Stimulated activated CD8-positive, alpha-beta memory T cell treated with anti-CD3 and anti-CD28 coated beads, Interleukin-4, amount 100 ng/mL, for 4 hours (primary cell): Measurements from ENCODE around the gene VANGL2.

ENCODE experiments used
- DNase-seq, 2 donors: peaks; one replicate each; pipeline ENCODE4 v3.0.0-alpha.2; 2020; ENCODE audit warnings: low read depth in 2 of 2, low spot score in 1 of 2

Gene VANGL2

DNA sequence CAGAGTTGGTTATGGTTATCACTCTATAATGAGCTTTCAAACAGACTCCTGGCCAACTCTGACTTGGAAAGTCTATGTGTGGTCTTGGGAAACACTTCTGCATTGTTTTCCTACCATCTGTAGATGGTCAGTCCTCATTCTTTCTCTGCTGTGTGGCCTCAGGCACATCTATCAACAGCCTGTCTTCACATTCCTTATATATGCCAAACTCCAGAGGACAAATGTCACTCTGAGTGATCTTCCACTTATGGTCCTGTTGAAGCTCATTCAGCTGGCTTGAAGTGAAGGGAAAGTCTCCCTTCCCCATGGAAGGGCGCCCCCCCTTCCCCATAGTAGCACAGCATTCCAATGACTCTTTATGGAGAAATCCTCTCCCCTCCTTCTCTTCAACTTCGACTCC is 58.7 kb downstream of the VANGL2 start:
- DNase-seq = no peak

GRCh38 chr1:160459687-160460086 is 59.3 kb downstream of the VANGL2 start:
- no peak for DNase-seq

- DNase-seq = no peak
Measured at GRCh38 chr1:160460214-160460642, 59.9 kb downstream of the VANGL2 start.

DNA sequence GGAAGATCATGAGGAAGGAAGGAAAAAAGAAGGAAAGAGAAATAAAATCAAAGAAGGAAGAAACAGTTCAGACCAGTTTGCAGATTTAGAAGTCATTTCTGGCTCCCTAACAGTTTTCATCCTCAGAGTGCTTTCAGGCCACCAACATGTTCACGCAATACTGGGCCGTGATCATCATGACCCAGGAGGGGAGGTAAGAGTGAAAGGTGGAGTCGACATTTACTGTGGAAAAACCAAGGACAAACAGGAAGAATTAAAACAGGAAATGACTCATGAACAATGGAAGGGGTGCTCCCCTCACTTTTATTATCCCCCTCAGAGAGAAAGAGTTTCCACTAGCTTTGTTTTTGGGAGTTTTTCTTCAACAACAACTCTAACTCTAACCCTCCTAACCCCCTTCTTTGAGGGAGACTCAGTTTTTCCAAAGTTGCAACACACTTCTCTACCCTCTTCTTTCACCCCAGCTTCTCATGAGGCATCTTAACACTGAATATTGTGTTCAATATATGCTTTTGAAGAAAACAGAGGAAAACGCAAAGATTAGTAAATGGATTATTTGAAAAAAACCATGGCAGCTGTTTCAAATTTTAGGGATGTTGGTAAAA is 60.4 kb downstream of the VANGL2 start:
- DNase-seq = no peak

GRCh38 chr1:160465123-160465522 is 64.8 kb downstream of the VANGL2 start:
- no peak for DNase-seq

DNA sequence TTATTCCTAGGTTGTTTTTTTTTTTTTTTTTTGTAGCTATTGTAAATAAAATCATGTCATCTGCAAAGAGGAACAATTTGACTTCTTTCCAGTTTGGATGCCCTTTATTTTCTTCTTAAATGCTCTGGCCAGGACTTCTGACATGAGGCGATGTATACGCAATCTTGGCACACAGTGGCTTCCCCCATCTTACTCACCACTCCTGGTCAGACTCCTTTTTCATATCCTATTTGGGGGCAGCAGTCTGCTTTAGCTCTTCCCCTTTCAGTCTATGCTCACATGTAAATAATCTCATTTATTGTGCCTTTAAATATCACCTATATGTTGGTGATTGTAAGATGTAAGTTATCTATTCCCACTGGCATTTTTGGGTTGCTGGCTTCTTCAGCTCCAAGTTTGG is 66.6 kb downstream of the VANGL2 start:
- no peak for DNase-seq

DNA sequence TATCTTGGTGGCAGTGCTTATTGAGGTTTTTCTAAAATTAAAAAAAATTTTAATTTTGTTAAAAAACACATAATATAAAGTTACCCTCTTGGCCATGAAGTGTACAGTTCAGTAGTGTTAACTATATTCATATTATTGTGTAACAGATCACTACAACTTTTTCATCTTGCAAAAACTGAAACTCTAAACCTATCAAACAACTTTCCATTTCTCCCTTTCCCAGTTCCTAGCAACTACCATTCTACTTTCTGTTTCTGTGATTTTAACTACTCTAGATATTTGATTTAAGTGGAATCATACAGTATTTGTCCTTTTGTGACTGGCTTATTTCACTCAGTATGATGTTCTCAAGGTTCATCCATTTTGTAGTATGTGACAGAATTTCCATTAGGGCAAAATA is 67.2 kb downstream of the VANGL2 start:
- DNase-seq = no peak

- DNase-seq = no peak
Measured at GRCh38 chr1:160471253-160471652, 70.9 kb downstream of the VANGL2 start.

- no peak for DNase-seq
Measured at GRCh38 chr1:160472112-160472511, 71.7 kb downstream of the VANGL2 start.

GRCh38 chr1:160474392-160475242 is 74.3 kb downstream of the VANGL2 start:
- DNase-seq = no peak
